WTC11 (cell line): ENCODE data around the gene SHROOM3. TPM values are rescaled to one million over a fixed set of nuclear protein-coding genes. Genes with fewer than 3 reads are reported as not detected.
A peak's percentile ranks its signal among the peaks of the same experiment; 100 is the strongest.

Experiments
- ATAC-seq: fragments of 200-7000 bp; cut with Tn5 transposase; 2 replicates; pipeline ENCODE4 v1.10.0; 2021; ENCODE audit warnings: mild to moderate bottlenecking, moderate library complexity
- CTCF ChIA-PET: fragments of 300-600 bp; sonication (Branson Sonifier 250); formaldehyde crosslinking; loops from one replicate; lab custom pipeline; 2021; ENCODE audit warnings: antibody characterized with exemption; lab: Charles Lee
- POLR2A ChIA-PET: fragments of 350-600 bp; sonication (Branson Sonifier 250); formaldehyde crosslinking; loops from one replicate; lab custom pipeline; 2021; ENCODE audit warnings: antibody characterized with exemption; lab: Charles Lee
- DNase-seq: peaks from one replicate; pipeline ENCODE4 v3.0.0; 2021; ENCODE audit warnings: low spot score
- H3K27ac Mint-ChIP-seq: 2 replicates; pipeline ENCODE4 v1.8.0; 2021; ENCODE audit warnings: mixed read lengths
- H3K27me3 Mint-ChIP-seq: 2 replicates; pipeline ENCODE4 v1.8.0; 2021; ENCODE audit warnings: low read depth, mild to moderate bottlenecking, moderate library complexity, mixed read lengths
- H3K36me3 Mint-ChIP-seq: 2 replicates; pipeline ENCODE4 v1.8.0; 2021; ENCODE audit warnings: mixed read lengths
- H3K4me1 Mint-ChIP-seq: 2 replicates; pipeline ENCODE4 v1.8.0; 2022; ENCODE audit warnings: mixed read lengths
- H3K4me3 Mint-ChIP-seq: 2 replicates; pipeline ENCODE4 v1.8.0; 2021; ENCODE audit warnings: mild to moderate bottlenecking, moderate library complexity, mixed read lengths
- H3K9me3 Mint-ChIP-seq: 2 replicates; pipeline ENCODE4 v1.8.0; 2021; ENCODE audit warnings: mixed read lengths
- AFF4 ChIP-seq: sonication (generic); formaldehyde crosslinking; IDR thresholded peaks from 2 replicates; pipeline ENCODE4 v1.8.1; 2023; ENCODE audit warnings: mild to moderate bottlenecking, missing genetic modification reagents, borderline replicate concordance
- CBFB ChIP-seq: sonication (generic); formaldehyde crosslinking; IDR thresholded peaks from 2 replicates; pipeline ENCODE4 v1.8.1; 2022; ENCODE audit warnings: mild to moderate bottlenecking, low read depth, missing genetic modification reagents
- E2F4 ChIP-seq: sonication (generic); formaldehyde crosslinking; IDR thresholded peaks from 2 replicates; pipeline ENCODE4 v1.8.1; 2022; ENCODE audit warnings: low read depth, mild to moderate bottlenecking, moderate library complexity, missing genetic modification reagents, borderline replicate concordance
- ERG ChIP-seq: fragments of 250-450 bp; sonication (Bioruptor Pico); IDR thresholded peaks from 2 replicates; pipeline ENCODE4 v1.8.0; 2021; ENCODE audit warnings: mild to moderate bottlenecking
- FOXP1 ChIP-seq: sonication (generic); formaldehyde crosslinking; IDR thresholded peaks from 2 replicates; pipeline ENCODE4 v1.8.0; 2022; ENCODE audit warnings: missing genetic modification reagents, mild to moderate bottlenecking, moderate library complexity, borderline replicate concordance
- FOXP4 ChIP-seq: sonication (generic); formaldehyde crosslinking; IDR thresholded peaks from 2 replicates; pipeline ENCODE4 v1.8.0; 2022; ENCODE audit warnings: mild to moderate bottlenecking, missing genetic modification reagents
- KAT7 ChIP-seq: sonication (generic); formaldehyde crosslinking; IDR thresholded peaks from 2 replicates; pipeline ENCODE4 v1.8.1; 2023; ENCODE audit warnings: missing genetic modification reagents, mild to moderate bottlenecking, borderline replicate concordance
- PRRX2 ChIP-seq: fragments of 250-450 bp; sonication (Bioruptor Pico); IDR thresholded peaks from 2 replicates; pipeline ENCODE4 v1.8.0; 2021; ENCODE audit warnings: mild to moderate bottlenecking
- USF2 ChIP-seq: sonication (generic); formaldehyde crosslinking; IDR thresholded peaks from 2 replicates; pipeline ENCODE4 v1.8.1; 2023; ENCODE audit warnings: mild to moderate bottlenecking, missing genetic modification reagents, moderate library complexity
- ZNF219 ChIP-seq: sonication (generic); formaldehyde crosslinking; IDR thresholded peaks from 2 replicates; pipeline ENCODE4 v1.8.0; 2023; ENCODE audit warnings: missing genetic modification reagents, mild to moderate bottlenecking, borderline replicate concordance
- ZNF232 ChIP-seq: sonication (generic); formaldehyde crosslinking; IDR thresholded peaks from 2 replicates; pipeline ENCODE4 v1.8.0; 2022; ENCODE audit warnings: mild to moderate bottlenecking, missing genetic modification reagents
- total RNA-seq: library from RNA; stranded (reverse); gene quantifications from 3 replicates; pipeline ENCODE4 v1.2.3, GENCODE V29; 2021
- TF ChIP-seq, protein P1 (sequence below): sonication (generic); formaldehyde crosslinking; IDR thresholded peaks from 2 replicates; pipeline ENCODE4 v1.8.0; 2023; ENCODE audit warnings: missing genetic modification reagents, mild to moderate bottlenecking, borderline replicate concordance

SHROOM3 gene
- total RNA-seq, 1 experiment from 2014 or later = 71.9 TPM

- H3K27me3 Mint-ChIP-seq = no peaks in the 10 kb centered on the region
- POLR2A ChIA-PET = interaction anchor here (1.3 to 1.4 kb wide), 2 partner anchors 40 to 41 kb away, joined by 3 to 5 read pairs; no protein-coding TSS in a partner anchor
- DNase-seq = no peak
- H3K9me3 Mint-ChIP-seq = no peaks in the 10 kb centered on the region
- CTCF ChIA-PET = interaction anchor here (1.0 to 1.8 kb wide), 8 partner anchors 11 to 294 kb away, joined by 3 to 6 read pairs (median 4); partner anchors contain the start of gene SHROOM3
- peaks cover 15% of the 10 kb centered on the region for H3K36me3 Mint-ChIP-seq
- peaks cover 80% of the 10 kb centered on the region for H3K4me1 Mint-ChIP-seq
- TF ChIP-seq E2F4 (CRISPR knock-in tag) (no peak), ZNF219 (no peak), ERG (CRISPR knock-in tag) (no peak), CBFB (CRISPR knock-in tag) (no peak), PRRX2 (no peak), KAT7 (CRISPR knock-in tag) (no peak), AFF4 (CRISPR knock-in tag) (no peak), USF2 (CRISPR knock-in tag) (no peak), ZNF232 (CRISPR knock-in tag) (no peak), FOXP1 (CRISPR knock-in tag) (no peak), FOXP4 (no peak)
- TF ChIP-seq, protein P1, sequence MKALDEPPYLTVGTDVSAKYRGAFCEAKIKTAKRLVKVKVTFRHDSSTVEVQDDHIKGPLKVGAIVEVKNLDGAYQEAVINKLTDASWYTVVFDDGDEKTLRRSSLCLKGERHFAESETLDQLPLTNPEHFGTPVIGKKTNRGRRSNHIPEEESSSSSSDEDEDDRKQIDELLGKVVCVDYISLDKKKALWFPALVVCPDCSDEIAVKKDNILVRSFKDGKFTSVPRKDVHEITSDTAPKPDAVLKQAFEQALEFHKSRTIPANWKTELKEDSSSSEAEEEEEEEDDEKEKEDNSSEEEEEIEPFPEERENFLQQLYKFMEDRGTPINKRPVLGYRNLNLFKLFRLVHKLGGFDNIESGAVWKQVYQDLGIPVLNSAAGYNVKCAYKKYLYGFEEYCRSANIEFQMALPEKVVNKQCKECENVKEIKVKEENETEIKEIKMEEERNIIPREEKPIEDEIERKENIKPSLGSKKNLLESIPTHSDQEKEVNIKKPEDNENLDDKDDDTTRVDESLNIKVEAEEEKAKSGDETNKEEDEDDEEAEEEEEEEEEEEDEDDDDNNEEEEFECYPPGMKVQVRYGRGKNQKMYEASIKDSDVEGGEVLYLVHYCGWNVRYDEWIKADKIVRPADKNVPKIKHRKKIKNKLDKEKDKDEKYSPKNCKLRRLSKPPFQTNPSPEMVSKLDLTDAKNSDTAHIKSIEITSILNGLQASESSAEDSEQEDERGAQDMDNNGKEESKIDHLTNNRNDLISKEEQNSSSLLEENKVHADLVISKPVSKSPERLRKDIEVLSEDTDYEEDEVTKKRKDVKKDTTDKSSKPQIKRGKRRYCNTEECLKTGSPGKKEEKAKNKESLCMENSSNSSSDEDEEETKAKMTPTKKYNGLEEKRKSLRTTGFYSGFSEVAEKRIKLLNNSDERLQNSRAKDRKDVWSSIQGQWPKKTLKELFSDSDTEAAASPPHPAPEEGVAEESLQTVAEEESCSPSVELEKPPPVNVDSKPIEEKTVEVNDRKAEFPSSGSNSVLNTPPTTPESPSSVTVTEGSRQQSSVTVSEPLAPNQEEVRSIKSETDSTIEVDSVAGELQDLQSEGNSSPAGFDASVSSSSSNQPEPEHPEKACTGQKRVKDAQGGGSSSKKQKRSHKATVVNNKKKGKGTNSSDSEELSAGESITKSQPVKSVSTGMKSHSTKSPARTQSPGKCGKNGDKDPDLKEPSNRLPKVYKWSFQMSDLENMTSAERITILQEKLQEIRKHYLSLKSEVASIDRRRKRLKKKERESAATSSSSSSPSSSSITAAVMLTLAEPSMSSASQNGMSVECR (CRISPR knock-in tag) = no peak
- no peak overlapping the region for H3K4me3 Mint-ChIP-seq
- no peak for ATAC-seq
- peak overlapping the region; percentile 90 for H3K27ac Mint-ChIP-seq
Measured at GRCh38 chr4:76729460-76729859, 294.4 kb downstream of the SHROOM3 start.
